HG02571 (cell line): ENCODE data around the gene NFYC.

Experiments
- ATAC-seq: cut with Tn5 transposase; IDR thresholded peaks from one replicate; pipeline ENCODE4 v1.9.1; 2021; ENCODE audit warnings: mild to moderate bottlenecking, moderate library complexity; ENCODE audit not compliant: unreplicated experiment

Gene NFYC

DNA sequence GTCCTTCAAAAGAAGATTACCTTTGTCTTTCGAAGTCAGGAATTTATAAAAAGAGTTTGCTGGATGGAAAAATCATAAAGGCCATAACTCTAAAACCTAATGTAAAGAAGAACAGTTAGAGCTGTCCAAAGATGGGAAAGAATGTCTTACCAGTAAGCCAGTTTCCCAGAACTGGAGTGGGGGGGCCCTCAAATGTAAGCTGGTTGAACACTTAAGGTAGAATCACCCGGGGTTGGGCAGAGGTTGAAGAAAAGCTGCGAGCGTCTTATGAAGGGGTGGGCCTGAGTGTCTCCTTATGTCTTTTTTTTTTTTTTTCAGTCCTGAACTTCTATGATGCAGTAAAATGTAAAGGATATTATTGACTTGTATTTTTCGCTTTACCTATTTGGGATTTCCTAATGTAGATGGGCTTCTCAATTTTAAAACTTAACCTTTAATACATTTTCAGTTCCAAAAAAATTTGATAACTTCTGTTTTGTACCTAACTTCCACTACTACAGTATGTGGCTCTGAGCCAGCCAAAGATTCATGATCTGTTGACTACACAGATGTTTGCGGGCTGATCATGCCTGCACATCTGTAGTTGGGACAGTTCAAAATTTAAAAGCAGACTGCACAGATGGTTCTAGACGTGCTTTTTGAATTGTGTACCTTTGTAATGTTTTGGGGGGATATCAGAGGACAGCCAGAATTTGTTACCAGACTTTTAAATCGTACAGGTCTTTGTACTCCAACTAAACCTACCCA lies 43.6 kb downstream of the NFYC start:
- no peak for ATAC-seq

DNA sequence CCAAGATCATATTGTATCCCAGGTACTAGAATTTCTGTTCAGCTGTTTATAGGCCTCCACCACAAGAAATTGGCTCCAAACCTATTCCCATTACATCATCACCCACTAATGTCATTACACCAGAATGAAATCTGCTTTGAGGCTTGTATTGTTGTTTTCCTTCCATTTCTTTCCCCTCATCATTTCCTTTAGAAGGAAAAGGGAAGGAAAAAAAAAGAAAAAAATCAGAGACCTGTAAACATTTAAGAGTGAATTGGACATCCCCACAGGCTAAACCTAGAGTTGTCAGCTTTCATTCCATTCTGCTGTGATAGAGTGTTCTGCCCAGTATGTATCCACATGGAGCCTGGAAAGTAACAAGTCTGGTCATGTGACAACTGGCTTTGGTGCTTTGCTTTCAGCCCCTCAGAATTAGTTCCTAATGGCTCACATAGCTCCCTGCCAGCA lies 44.6 kb downstream of the NFYC start:
- no peak for ATAC-seq

DNA sequence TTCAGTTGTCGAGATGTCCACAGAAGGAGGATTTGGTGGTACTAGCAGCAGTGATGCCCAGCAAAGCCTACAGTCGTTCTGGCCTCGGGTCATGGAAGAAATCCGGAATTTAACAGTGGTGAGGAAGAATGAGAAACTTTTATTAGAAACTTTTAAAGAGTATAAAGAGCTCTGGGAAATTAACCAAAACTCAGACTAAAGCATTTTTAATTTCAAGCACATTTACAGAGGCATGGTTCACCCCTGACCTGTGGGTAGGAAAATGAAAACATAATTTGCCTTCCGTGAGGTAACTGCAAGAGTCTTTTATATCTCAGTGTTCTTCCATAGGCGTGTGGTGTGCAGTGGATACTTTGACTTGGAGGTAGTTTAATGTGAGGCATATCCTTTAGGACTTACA lies 47.3 kb downstream of the NFYC start:
- no peak for ATAC-seq

DNA sequence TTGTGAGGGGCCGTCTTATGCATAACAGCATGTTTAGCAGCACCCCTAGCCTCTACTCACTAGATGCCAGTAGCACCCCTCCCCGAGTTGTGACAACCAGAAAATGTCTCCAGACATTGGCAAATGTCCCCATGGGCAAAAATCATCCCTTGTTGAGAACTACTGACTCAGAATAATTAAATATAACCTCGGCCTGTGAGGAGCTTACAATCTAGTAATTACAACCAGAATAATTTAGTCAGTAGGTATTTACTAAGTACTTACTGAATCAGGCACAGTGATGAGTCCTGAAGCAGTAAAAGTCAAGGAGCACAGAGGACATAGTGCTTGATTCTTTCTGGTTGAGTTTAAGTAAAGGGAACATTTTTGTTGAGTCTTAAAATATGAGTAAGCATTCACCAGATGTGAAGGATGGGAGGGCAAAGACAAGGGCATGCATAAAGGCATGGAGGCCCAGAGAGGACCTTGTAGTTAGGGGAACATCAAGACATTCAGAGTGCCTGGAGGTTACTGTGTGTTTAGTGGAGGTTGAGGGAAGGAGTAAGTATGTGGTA lies 48.0 kb downstream of the NFYC start:
- no peak for ATAC-seq

GRCh38 chr1:40740039-40740996 lies 48.8 kb downstream of the NFYC start:
- no peak for ATAC-seq

- ATAC-seq = no peak
Observed at GRCh38 chr1:40740997-40741736, 49.7 kb downstream of the NFYC start.

DNA sequence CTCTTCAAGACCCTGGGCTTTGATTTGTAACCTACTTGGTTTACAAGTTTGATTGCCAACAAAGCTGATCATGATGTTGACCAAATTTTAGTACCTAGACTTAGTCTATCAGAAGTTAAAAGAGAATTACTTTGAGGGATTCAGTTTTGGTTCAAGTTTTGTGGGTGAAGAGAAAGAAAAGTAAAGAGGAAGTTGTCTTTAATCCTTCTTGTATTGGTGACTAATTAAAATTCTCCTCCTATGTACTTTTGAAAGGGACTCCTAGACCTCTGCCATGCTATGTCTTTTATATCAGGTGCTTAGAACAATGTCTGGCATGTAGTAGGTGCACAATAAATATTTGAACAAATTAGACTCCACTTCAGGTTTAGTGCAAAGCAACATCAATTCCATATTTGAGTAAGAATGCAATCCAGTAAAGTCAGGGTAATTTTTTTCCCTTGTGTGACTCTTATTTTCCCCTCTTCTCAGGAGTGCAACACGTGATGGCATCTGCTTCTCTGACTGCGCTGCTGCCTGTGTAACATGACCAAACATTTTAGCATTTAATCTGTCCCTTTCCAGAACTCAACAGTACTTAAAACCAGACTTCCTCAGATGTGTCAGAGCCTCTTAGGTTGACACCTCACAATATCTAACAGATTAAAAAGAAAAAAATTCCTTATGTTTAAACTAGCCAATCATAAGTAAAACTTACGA lies 51.0 kb downstream of the NFYC start:
- ATAC-seq = no peak

DNA sequence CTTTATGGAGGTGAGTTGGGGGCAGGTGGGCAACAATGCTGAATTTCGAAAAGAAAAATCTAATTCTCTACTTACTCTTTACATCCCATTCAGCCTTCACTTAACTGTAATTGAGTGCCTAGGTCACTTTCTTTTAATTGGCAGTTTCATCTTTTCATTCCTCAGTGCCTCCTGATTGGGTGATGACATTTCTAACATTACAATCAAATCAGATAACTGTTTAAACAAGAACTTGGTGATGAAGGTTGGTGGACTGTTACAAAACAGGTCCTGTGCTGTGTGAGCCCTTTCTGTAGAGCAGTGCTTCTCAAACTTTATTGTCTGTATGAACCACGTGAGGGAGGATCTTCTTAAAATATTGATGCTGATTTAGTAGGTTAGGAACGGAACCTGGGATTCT lies 51.9 kb downstream of the NFYC start:
- ATAC-seq = no peak

- ATAC-seq = no peak
Observed at GRCh38 chr1:40743860-40744259, 52.4 kb downstream of the NFYC start.

- ATAC-seq = no peak
Observed at GRCh38 chr1:40745176-40745575, 53.7 kb downstream of the NFYC start.

- no peak for ATAC-seq
Observed at GRCh38 chr1:40746344-40747090, 55.0 kb downstream of the NFYC start.

GRCh38 chr1:40748841-40749718 lies 57.6 kb downstream of the NFYC start:
- ATAC-seq = no peak

DNA sequence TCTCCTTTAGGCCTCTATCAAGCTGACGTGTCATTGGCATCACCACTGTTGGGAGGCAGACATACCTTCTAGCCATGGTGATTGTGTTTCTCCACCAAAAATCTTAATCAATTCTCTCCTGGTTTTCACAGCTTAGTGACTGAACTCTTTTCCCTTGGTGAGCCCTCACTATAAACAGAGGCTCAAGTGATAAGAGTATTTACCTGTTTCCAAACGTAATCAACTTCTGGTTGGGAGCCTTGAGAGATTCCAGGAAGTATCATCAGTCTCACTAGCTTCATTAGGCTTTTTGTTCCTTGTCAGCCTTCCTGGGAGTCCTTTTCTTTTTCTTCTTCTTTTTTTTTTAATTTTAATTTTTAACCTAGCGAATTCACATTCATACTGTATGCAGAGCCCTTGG lies 58.3 kb downstream of the NFYC start:
- no peak for ATAC-seq

- ATAC-seq = no peak
Observed at GRCh38 chr1:40750451-40750908, 59.0 kb downstream of the NFYC start.

DNA sequence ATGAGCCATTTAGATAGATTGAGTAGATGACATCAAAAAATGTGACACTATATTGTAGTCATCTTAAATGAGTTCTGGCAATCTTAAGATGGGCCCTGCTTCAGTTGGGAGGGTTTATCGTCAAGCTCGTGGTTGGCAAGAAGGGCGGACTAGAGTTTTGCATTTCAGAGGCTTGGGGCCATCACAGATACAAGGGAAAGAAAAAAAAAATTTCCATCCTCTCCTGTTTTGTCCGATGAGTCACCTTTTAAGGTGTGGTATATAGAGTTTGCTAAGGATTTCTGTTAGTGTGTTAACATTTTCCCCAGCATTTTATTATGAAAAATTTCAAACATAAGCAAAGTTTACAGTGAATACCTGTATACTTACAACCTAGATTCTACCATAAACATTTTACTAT lies 60.3 kb downstream of the NFYC start:
- ATAC-seq = no peak

GRCh38 chr1:40753142-40753882 lies 61.8 kb downstream of the NFYC start:
- no peak for ATAC-seq

- ATAC-seq = no peak
Observed at GRCh38 chr1:40754201-40754600, 62.7 kb downstream of the NFYC start.

DNA sequence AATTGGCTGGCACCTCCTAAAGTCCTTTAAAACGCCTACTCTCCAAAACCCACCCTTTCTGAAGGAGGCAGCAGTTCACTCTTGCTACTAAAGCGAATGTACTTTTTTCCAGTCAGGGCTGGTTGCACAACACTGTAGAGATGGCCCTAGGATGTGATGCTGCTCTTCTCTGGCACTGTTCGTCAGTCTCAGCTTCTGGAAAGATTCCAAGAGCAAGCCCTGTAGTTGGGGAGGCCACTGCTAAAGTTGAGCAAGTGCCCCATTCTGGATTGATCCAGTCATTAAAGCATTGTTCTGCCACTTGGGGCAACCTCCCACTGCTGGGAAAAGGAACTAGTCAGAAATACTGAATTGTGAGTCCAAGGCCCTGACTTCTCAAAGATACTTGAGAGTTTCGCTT lies 63.6 kb downstream of the NFYC start:
- no peak for ATAC-seq
